ENCODE data around the gene GHDC. TPM values are rescaled to one million over a fixed set of nuclear protein-coding genes. Genes with fewer than 3 reads are reported as not detected.

GHDC gene
- polyA plus RNA-seq, 1 donor (not counting 4 experiments of a cell fraction or from before 2014, with no cell fraction given): 2.7 TPM

- no peaks in the 10 kb centered on the region for H3K79me2 ChIP-seq (ENCODE audit: control insufficient read depth, insufficient read depth, low read length)
- H3K4me3 ChIP-seq (ENCODE audit: control insufficient read depth in 2 of 3, extremely low read depth in 1 of 3, insufficient read depth in 2 of 3, low read depth in 1 of 3, low read length in 3 of 3): no peak overlapping the region
- no peaks in the 10 kb centered on the region for H4K20me1 ChIP-seq (ENCODE audit: control insufficient read depth, extremely low read depth, insufficient read depth, low read length)
- DNase-seq (ENCODE audit: low read depth, low spot score) (no peak), FAIRE-seq (no peak)
- H3K36me3 ChIP-seq (ENCODE audit: control insufficient read depth in 2 of 2, extremely low read depth in 1 of 2, insufficient read depth in 2 of 2, low read length in 2 of 2): no peaks in the 10 kb centered on the region
- H3K9me3 ChIP-seq (ENCODE audit: control insufficient read depth, low read depth, low read length): no peaks in the 10 kb centered on the region
- no peaks in the 10 kb centered on the region for H3K27me3 ChIP-seq (ENCODE audit: control insufficient read depth, extremely low read depth, insufficient read depth, low read length)
- H3K9ac ChIP-seq (ENCODE audit: control insufficient read depth, extremely low read depth, insufficient read depth, low read length): no peak overlapping the region
- no peaks in the 10 kb centered on the region for H3K9me1 ChIP-seq (ENCODE audit: control insufficient read depth, extremely low read depth, insufficient read depth, low read length)
- peaks cover 3% of the 10 kb centered on the region for H3K4me1 ChIP-seq (ENCODE audit: control insufficient read depth, extremely low read depth, insufficient read depth, low read length)
- no peak overlapping the region for H3K4me2 ChIP-seq (ENCODE audit: control insufficient read depth, extremely low read depth, insufficient read depth, low read depth, low read length)
- H3K27ac ChIP-seq (ENCODE audit: control insufficient read depth, insufficient read depth, low read length): no peak overlapping the region
- H2AFZ ChIP-seq (ENCODE audit: control insufficient read depth, low read length): no peak overlapping the region
- dilution Hi-C loops (cut with MboI; ENCODE audit: extremely low pct_ligation_motif_present, low sequenced_read_pairs): no loop called here
- TF ChIP-seq CTCF (optimal IDR thresholded peaks at IDR 0.05 in 1 of 3, IDR thresholded peaks at IDR 0.05 in 1 of 3, conservative IDR thresholded peaks at IDR 0.05 in 1 of 3; ENCODE audit: extremely low read depth in 1 of 3, insufficient read depth in 2 of 3, low read length in 3 of 3): no peak
- TF ChIP-seq EZH2 (IDR thresholded peaks at IDR 0.05; ENCODE audit: low read length): no peak
Observed at GRCh38 chr17:42163696-42164407, 30.4 kb downstream of the GHDC start.

GRCh38 chr17:42163113-42163512, 31.2 kb downstream of the GHDC start:
- Histone ChIP-seq H3K27ac (ENCODE audit: control insufficient read depth, insufficient read depth, low read length) (no peak overlapping the region), H3K4me2 (ENCODE audit: control insufficient read depth, extremely low read depth, insufficient read depth, low read depth, low read length) (no peak overlapping the region), H3K79me2 (ENCODE audit: control insufficient read depth, insufficient read depth, low read length) (no peaks in the 10 kb centered on the region), H4K20me1 (ENCODE audit: control insufficient read depth, extremely low read depth, insufficient read depth, low read length) (no peaks in the 10 kb centered on the region), H3K9me3 (ENCODE audit: control insufficient read depth, low read depth, low read length) (no peaks in the 10 kb centered on the region), H3K9me1 (ENCODE audit: control insufficient read depth, extremely low read depth, insufficient read depth, low read length) (no peaks in the 10 kb centered on the region), H3K4me3 (ENCODE audit: control insufficient read depth in 2 of 3, extremely low read depth in 1 of 3, insufficient read depth in 2 of 3, low read depth in 1 of 3, low read length in 3 of 3) (no peak overlapping the region), H3K9ac (ENCODE audit: control insufficient read depth, extremely low read depth, insufficient read depth, low read length) (no peak overlapping the region), H2AFZ (ENCODE audit: control insufficient read depth, low read length) (no peak overlapping the region), H3K27me3 (ENCODE audit: control insufficient read depth, extremely low read depth, insufficient read depth, low read length) (no peaks in the 10 kb centered on the region), H3K36me3 (ENCODE audit: control insufficient read depth in 2 of 2, extremely low read depth in 1 of 2, insufficient read depth in 2 of 2, low read length in 2 of 2) (no peaks in the 10 kb centered on the region), H3K4me1 (ENCODE audit: control insufficient read depth, extremely low read depth, insufficient read depth, low read length) (peaks cover 3% of the 10 kb centered on the region)
- dilution Hi-C loops (cut with MboI; ENCODE audit: extremely low pct_ligation_motif_present, low sequenced_read_pairs): no loop called here
- no peak for FAIRE-seq
- DNase-seq (ENCODE audit: low read depth, low spot score): no peak
- TF ChIP-seq CTCF (optimal IDR thresholded peaks at IDR 0.05 in 1 of 3, IDR thresholded peaks at IDR 0.05 in 1 of 3, conservative IDR thresholded peaks at IDR 0.05 in 1 of 3; ENCODE audit: extremely low read depth in 1 of 3, insufficient read depth in 2 of 3, low read length in 3 of 3) (peak; percentile 47 to 72 (median 58)), EZH2 (IDR thresholded peaks at IDR 0.05; ENCODE audit: low read length) (no peak)
